SU-DHL-6 (cell line): ENCODE data around the gene ZNF3.

Experiments
- H2AFZ ChIP-seq: fragments of 200-600 bp; sonication (generic); 2 replicates; pipeline ENCODE4 v1.6.1; 2014; ENCODE audit warnings: low read depth, mild to moderate bottlenecking, moderate library complexity, mixed read lengths, antibody characterized with exemption, low read length; ENCODE audit not compliant: severe bottlenecking
- H3F3A ChIP-seq: fragments of 200-600 bp; shearing (Covaris generic); 2 replicates; pipeline ENCODE4 v1.6.0; 2016; ENCODE audit warnings: antibody characterized with exemption, mild to moderate bottlenecking; ENCODE audit not compliant: insufficient read depth
- H3K27ac ChIP-seq: fragments of 200-600 bp; sonication (generic); 2 replicates; pipeline ENCODE4 v1.5.1; 2016; ENCODE audit warnings: low read depth, mild to moderate bottlenecking, low read length, moderate library complexity, mixed read lengths
- H3K27me3 ChIP-seq: fragments of 200-600 bp; sonication (generic), shearing (Covaris generic); 2 replicates; pipeline ENCODE4 v1.6.0; 2014; ENCODE audit warnings: mild to moderate bottlenecking, low read length
- H3K36me3 ChIP-seq: fragments of 200-600 bp; sonication (generic); 2 replicates; pipeline ENCODE4 v1.6.1; 2014; ENCODE audit warnings: mild to moderate bottlenecking, low read length, mixed read lengths
- H3K4me2 ChIP-seq: fragments of 300-600, 200-600 bp; shearing (Covaris generic), sonication (generic); 2 replicates; pipeline ENCODE4 v1.6.0; 2014; ENCODE audit warnings: low read length, low read depth, mild to moderate bottlenecking; ENCODE audit not compliant: poor library complexity, severe bottlenecking
- H3K4me3 ChIP-seq: fragments of 200-600 bp; sonication (generic); 2 replicates; pipeline ENCODE4 v1.5.1; 2014; ENCODE audit warnings: antibody characterized with exemption, low read length, mild to moderate bottlenecking, mixed read lengths; ENCODE audit not compliant: insufficient read depth, poor library complexity, severe bottlenecking
- H3K79me2 ChIP-seq: fragments of 200-600 bp; sonication (generic); 2 replicates; pipeline ENCODE4 v1.6.1; 2014; ENCODE audit warnings: mild to moderate bottlenecking, low read length, moderate library complexity; ENCODE audit not compliant: insufficient read depth
- H3K9ac ChIP-seq: fragments of 200-600 bp; sonication (generic); 2 replicates; pipeline ENCODE4 v1.7.0; 2014; ENCODE audit warnings: mild to moderate bottlenecking, low read length
- H3K9me2 ChIP-seq: fragments of 200-600 bp; sonication (generic); replicated peaks from 2 replicates; pipeline ENCODE4 v1.6.1; 2014; ENCODE audit warnings: low read length; ENCODE audit not compliant: insufficient read depth
- H3K9me3 ChIP-seq: fragments of 200-600 bp; sonication (generic); 2 replicates; pipeline ENCODE4 v1.6.1; 2014; ENCODE audit warnings: low read length, mixed read lengths; ENCODE audit not compliant: insufficient read depth
- H4K20me1 ChIP-seq: fragments of 200-600 bp; sonication (generic); 2 replicates; pipeline ENCODE4 v1.6.1; 2014; ENCODE audit warnings: low read depth, mild to moderate bottlenecking, antibody characterized with exemption, low read length, moderate library complexity, mixed read lengths
- CTCF ChIP-seq: fragments of 200-600 bp; sonication (generic); IDR thresholded peaks from one replicate; pipeline ENCODE4 v1.5.1; 2017; ENCODE audit warnings: antibody characterized with exemption, mild to moderate bottlenecking, low read length, moderate library complexity; ENCODE audit not compliant: insufficient read depth, poor library complexity, severe bottlenecking
- EZH2phosphoT487 ChIP-seq: fragments of 200-600 bp; sonication (generic), shearing (Covaris generic); conservative IDR thresholded peaks from 2 replicates; pipeline ENCODE4 v1.6.1; 2018; ENCODE audit warnings: mild to moderate bottlenecking, antibody characterized with exemption, low read length, moderate library complexity, mixed read lengths

The ZNF3 gene

GRCh38 chr7:100027197-100027596 is 54.3 kb downstream of the ZNF3 start:
- H3K36me3 ChIP-seq = peaks cover 12% of the 10 kb centered on the region
- no peak overlapping the region for H3K27ac ChIP-seq
- H3K9ac ChIP-seq = no peak overlapping the region
- no peaks in the 10 kb centered on the region for H3K9me3 ChIP-seq
- H3F3A ChIP-seq = peaks cover 8% of the 10 kb centered on the region
- no peaks in the 10 kb centered on the region for H4K20me1 ChIP-seq
- no peaks in the 10 kb centered on the region for H3K9me2 ChIP-seq
- H3K4me2 ChIP-seq = no peak overlapping the region
- peaks cover 6% of the 10 kb centered on the region for H3K79me2 ChIP-seq
- no peak for TF ChIP-seq EZH2phosphoT487
- TF ChIP-seq CTCF = no peak
- no peaks in the 10 kb centered on the region for H3K27me3 ChIP-seq
- no peak overlapping the region for H2AFZ ChIP-seq
- no peak overlapping the region for H3K4me3 ChIP-seq

- H3K27ac ChIP-seq = no peak overlapping the region
- H2AFZ ChIP-seq = no peak overlapping the region
- no peaks in the 10 kb centered on the region for H3K27me3 ChIP-seq
- no peaks in the 10 kb centered on the region for H4K20me1 ChIP-seq
- peaks cover 8% of the 10 kb centered on the region for H3F3A ChIP-seq
- no peaks in the 10 kb centered on the region for H3K9me2 ChIP-seq
- no peak overlapping the region for H3K9ac ChIP-seq
- peaks cover 12% of the 10 kb centered on the region for H3K36me3 ChIP-seq
- H3K79me2 ChIP-seq = peaks cover 34% of the 10 kb centered on the region
- TF ChIP-seq CTCF (no peak), EZH2phosphoT487 (no peak)
- H3K4me3 ChIP-seq = no peak overlapping the region
- no peak overlapping the region for H3K4me2 ChIP-seq
- H3K9me3 ChIP-seq = no peaks in the 10 kb centered on the region
These were observed 57.4 kb downstream of the ZNF3 start for GRCh38 chr7:100024020-100024619.

GRCh38 chr7:100023526-100023925 is 58.0 kb downstream of the ZNF3 start:
- Histone ChIP-seq H3K36me3 (peaks cover 12% of the 10 kb centered on the region), H3K9me2 (no peaks in the 10 kb centered on the region), H3K79me2 (peaks cover 40% of the 10 kb centered on the region), H3K4me3 (no peak overlapping the region), H3K9me3 (no peaks in the 10 kb centered on the region), H3K27ac (no peak overlapping the region), H4K20me1 (no peaks in the 10 kb centered on the region), H3K4me2 (no peak overlapping the region), H3K27me3 (no peaks in the 10 kb centered on the region), H3K9ac (no peak overlapping the region), H2AFZ (no peak overlapping the region), H3F3A (peaks cover 8% of the 10 kb centered on the region)
- TF ChIP-seq EZH2phosphoT487 (no peak), CTCF (no peak)
